Breast epithelium (tissue), 3 donors: Measurements from ENCODE around the gene PKIB.

Source experiments
- CTCF ChIP-seq, 3 donors: fragments of 450-650 bp; IDR thresholded peaks; one replicate each; pipeline ENCODE4 v1.5.1; 2016 to 2017; ENCODE audit warnings: antibody characterized with exemption in 3 of 3, mild to moderate bottlenecking in 3 of 3, moderate library complexity in 3 of 3
- POLR2A ChIP-seq: fragments of 450-650 bp; IDR thresholded peaks from one replicate; pipeline ENCODE4 v1.6.1; 2016; ENCODE audit warnings: antibody characterized with exemption, mild to moderate bottlenecking, moderate library complexity

DNA sequence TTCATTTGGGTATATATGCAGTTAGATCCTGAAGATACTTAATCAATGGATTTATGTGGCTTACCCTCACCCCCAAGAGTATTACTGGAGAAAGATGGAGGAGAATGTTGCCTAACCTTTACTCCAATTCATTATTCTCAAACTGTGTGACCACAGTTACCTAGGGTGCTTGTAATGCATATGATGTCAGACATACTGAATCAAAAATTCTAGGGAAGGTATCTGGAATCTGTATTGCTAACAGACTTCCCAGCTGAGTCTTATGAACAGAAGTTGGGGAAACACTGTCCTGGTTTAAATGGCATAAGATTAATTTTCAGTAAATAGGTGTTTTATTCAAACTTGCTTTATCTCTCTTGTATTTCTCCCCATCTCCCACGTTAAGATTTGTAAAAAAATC, 83.9 kb downstream of the PKIB start:
- no peak for TF ChIP-seq CTCF (IDR thresholded peaks at IDR 0.05)
- TF ChIP-seq POLR2A = no peak
